ENCODE measurements around the gene C1orf87.

GRCh38 chr1:59978511-59978910 is 95.1 kb downstream of the C1orf87 start:
- TF ChIP-seq CTCF (IDR thresholded peaks at IDR 0.05), result no peak
- TF ChIP-seq NFIC (IDR thresholded peaks at IDR 0.05; ENCODE audit: borderline replicate concordance), result no peak
- no peak for TF ChIP-seq JUND (IDR thresholded peaks at IDR 0.05)
- no peak for TF ChIP-seq NRF1 (IDR thresholded peaks at IDR 0.05; ENCODE audit: low read depth, low read length)
- no peak for TF ChIP-seq EZH2phosphoT487 (IDR thresholded peaks at IDR 0.05; ENCODE audit: borderline replicate concordance, low read depth)
- no peak for TF ChIP-seq SMC3 (IDR thresholded peaks at IDR 0.05; ENCODE audit: low read depth, low read length)
- no peak for TF ChIP-seq EP300 (IDR thresholded peaks at IDR 0.05; ENCODE audit: borderline replicate concordance in 1 of 2, low read depth in 1 of 2, low read length in 1 of 2)
- TF ChIP-seq MAX (IDR thresholded peaks at IDR 0.05; ENCODE audit: low read depth), result no peak
- no peak for TF ChIP-seq PBX3 (IDR thresholded peaks at IDR 0.05)
- no peak for TF ChIP-seq RXRA (IDR thresholded peaks at IDR 0.05; ENCODE audit: borderline replicate concordance, low read depth)

All from SK-N-SH (cell line).